HG03066 (cell line): Measurements from ENCODE around the gene BACE2.

Experiments
- ATAC-seq: cut with Tn5 transposase; IDR thresholded peaks from one replicate; pipeline ENCODE4 v1.9.1; 2021; ENCODE audit warnings: low read depth; ENCODE audit not compliant: unreplicated experiment

Gene BACE2

GRCh38 chr21:41167348-41168342, at the start of gene BACE2:
Gene BACE2 (plus strand): TSS chr21:41168160. CDS start chr21:41168264, 104 bp downstream.
- ATAC-seq, result no peak

GRCh38 chr21:41119901-41120300, 48.1 kb upstream of the BACE2 start:
- no peak for ATAC-seq

- ATAC-seq, result no peak
These were observed 47.0 kb upstream of the BACE2 start for GRCh38 chr21:41120997-41121396.

- ATAC-seq, result no peak
These were observed 46.1 kb upstream of the BACE2 start for GRCh38 chr21:41121785-41122415.

GRCh38 chr21:41124641-41125201, 43.2 kb upstream of the BACE2 start:
- ATAC-seq, result no peak

- ATAC-seq, result no peak
These were observed 39.0 kb upstream of the BACE2 start for GRCh38 chr21:41128981-41129380.

- no peak for ATAC-seq
These were observed 37.1 kb upstream of the BACE2 start for GRCh38 chr21:41130883-41131282.

- ATAC-seq, result no peak
These were observed 34.0 kb upstream of the BACE2 start for GRCh38 chr21:41133874-41134522.

- no peak for ATAC-seq
These were observed 32.2 kb upstream of the BACE2 start for GRCh38 chr21:41135746-41136145.

- ATAC-seq, result no peak
These were observed 31.7 kb upstream of the BACE2 start for GRCh38 chr21:41136286-41136685.

- ATAC-seq, result no peak
These were observed 30.6 kb upstream of the BACE2 start for GRCh38 chr21:41137401-41137800.

GRCh38 chr21:41137889-41138288, 30.1 kb upstream of the BACE2 start:
- ATAC-seq, result no peak

- ATAC-seq, result no peak
These were observed 29.2 kb upstream of the BACE2 start for GRCh38 chr21:41138711-41139110.

- ATAC-seq, result no peak
These were observed 28.7 kb upstream of the BACE2 start for GRCh38 chr21:41139275-41139674.

GRCh38 chr21:41139951-41140350, 28.0 kb upstream of the BACE2 start:
- ATAC-seq, result no peak

GRCh38 chr21:41141031-41141457, 26.9 kb upstream of the BACE2 start:
- ATAC-seq, result no peak

- ATAC-seq, result no peak
These were observed 25.7 kb upstream of the BACE2 start for GRCh38 chr21:41142051-41142795.

GRCh38 chr21:41143596-41144325, 24.2 kb upstream of the BACE2 start:
- ATAC-seq, result no peak
